PFSK-1 (cell line): Measurements from ENCODE around the gene CREB3L1.

ENCODE experiments used
- FOXP2 ChIP-seq: optimal IDR thresholded peaks from 2 replicates; pipeline ENCODE3; 2011; ENCODE audit warnings: borderline replicate concordance, control low read depth, inconsistent platforms; ENCODE audit not compliant: insufficient read depth; ENCODE audit errors: extremely low read length, extremely low read depth
- POLR2AphosphoS5 ChIP-seq: IDR thresholded peaks from 2 replicates; pipeline ENCODE4 v1.6.1; 2012; ENCODE audit warnings: low read depth, mild to moderate bottlenecking, control low read depth, low read length, moderate library complexity
- REST ChIP-seq, 2 experiments: IDR thresholded peaks; 2 replicates each; pipeline versions ENCODE4 v1.6.1 to v1.8.0; 2011 to 2012; ENCODE audit warnings: low read depth in 2 of 2, low read length in 2 of 2, control low read depth in 1 of 2, inconsistent platforms in 1 of 2, mild to moderate bottlenecking in 1 of 2, moderate library complexity in 1 of 2; ENCODE audit not compliant: insufficient read depth in 1 of 2
- SIN3A ChIP-seq: IDR thresholded peaks from 2 replicates; pipeline ENCODE4 v1.6.1; 2012; ENCODE audit warnings: mild to moderate bottlenecking, low read length, moderate library complexity, borderline replicate concordance; ENCODE audit not compliant: insufficient read depth
- TAF1 ChIP-seq: IDR thresholded peaks from 2 replicates; pipeline ENCODE4 v1.6.1; 2012; ENCODE audit warnings: low read length, control low read depth, borderline replicate concordance; ENCODE audit not compliant: insufficient read depth

The CREB3L1 gene

GRCh38 chr11:46335890-46336562, 58.6 kb downstream of the CREB3L1 start:
- no peak for TF ChIP-seq SIN3A
- no peak for TF ChIP-seq FOXP2
- no peak for TF ChIP-seq TAF1
- TF ChIP-seq REST (IDR thresholded peaks at IDR 0.05; ENCODE audit: insufficient read depth in 1 of 2, low read depth in 2 of 2, low read length in 2 of 2) = no peak
- TF ChIP-seq POLR2AphosphoS5 = no peak

- TF ChIP-seq FOXP2 (no peak), POLR2AphosphoS5 (no peak), SIN3A (no peak), REST (IDR thresholded peaks at IDR 0.05; ENCODE audit: insufficient read depth in 1 of 2, low read depth in 2 of 2, low read length in 2 of 2) (no peak), TAF1 (no peak)
Measured at GRCh38 chr11:46336563-46337180, 59.2 kb downstream of the CREB3L1 start.

GRCh38 chr11:46337626-46338345, 60.3 kb downstream of the CREB3L1 start:
- no peak for TF ChIP-seq POLR2AphosphoS5
- TF ChIP-seq TAF1 = no peak
- no peak for TF ChIP-seq FOXP2
- TF ChIP-seq SIN3A = no peak
- no peak for TF ChIP-seq REST (IDR thresholded peaks at IDR 0.05; ENCODE audit: insufficient read depth in 1 of 2, low read depth in 2 of 2, low read length in 2 of 2)

GRCh38 chr11:46338636-46338987, 61.1 kb downstream of the CREB3L1 start:
- TF ChIP-seq POLR2AphosphoS5 (no peak), REST (IDR thresholded peaks at IDR 0.05; ENCODE audit: insufficient read depth in 1 of 2, low read depth in 2 of 2, low read length in 2 of 2) (no peak), SIN3A (no peak), FOXP2 (no peak), TAF1 (no peak)
